ENCODE measurements around the gene PRSS38.

DNA sequence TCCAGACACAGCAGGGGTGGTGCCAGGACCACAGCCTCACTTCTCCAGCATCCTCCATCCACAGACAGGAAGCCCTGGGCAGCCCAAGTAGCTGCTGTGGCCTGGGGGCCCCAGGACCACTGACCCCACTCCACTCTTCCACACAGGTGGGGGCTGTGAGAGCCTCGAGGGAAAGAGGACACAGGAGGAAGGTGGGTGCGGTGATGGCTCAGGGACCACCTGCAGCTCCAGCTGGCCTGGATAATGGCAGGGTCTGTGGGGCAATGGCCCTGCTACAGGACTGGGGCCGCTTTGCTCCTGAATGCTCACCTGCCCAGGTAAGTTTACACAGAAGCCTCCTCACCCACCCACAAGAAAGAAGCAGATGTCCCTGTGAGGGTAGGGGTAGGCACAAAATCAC, 18.3 kb upstream of the PRSS38 start:
- TF ChIP-seq SALL2 (tag by site-specific recombination; IDR thresholded peaks at IDR 0.05; ENCODE audit: borderline replicate concordance): no peak
- TF ChIP-seq, protein P1, sequence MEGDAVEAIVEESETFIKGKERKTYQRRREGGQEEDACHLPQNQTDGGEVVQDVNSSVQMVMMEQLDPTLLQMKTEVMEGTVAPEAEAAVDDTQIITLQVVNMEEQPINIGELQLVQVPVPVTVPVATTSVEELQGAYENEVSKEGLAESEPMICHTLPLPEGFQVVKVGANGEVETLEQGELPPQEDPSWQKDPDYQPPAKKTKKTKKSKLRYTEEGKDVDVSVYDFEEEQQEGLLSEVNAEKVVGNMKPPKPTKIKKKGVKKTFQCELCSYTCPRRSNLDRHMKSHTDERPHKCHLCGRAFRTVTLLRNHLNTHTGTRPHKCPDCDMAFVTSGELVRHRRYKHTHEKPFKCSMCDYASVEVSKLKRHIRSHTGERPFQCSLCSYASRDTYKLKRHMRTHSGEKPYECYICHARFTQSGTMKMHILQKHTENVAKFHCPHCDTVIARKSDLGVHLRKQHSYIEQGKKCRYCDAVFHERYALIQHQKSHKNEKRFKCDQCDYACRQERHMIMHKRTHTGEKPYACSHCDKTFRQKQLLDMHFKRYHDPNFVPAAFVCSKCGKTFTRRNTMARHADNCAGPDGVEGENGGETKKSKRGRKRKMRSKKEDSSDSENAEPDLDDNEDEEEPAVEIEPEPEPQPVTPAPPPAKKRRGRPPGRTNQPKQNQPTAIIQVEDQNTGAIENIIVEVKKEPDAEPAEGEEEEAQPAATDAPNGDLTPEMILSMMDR (tag by site-specific recombination; IDR thresholded peaks at IDR 0.05): no peak
- TF ChIP-seq REPIN1 (tag by site-specific recombination; IDR thresholded peaks at IDR 0.05; ENCODE audit: low read depth): no peak
- TF ChIP-seq ZNF2 (tag by site-specific recombination; IDR thresholded peaks at IDR 0.05): no peak
- no peak for TF ChIP-seq ZNF654 (tag by site-specific recombination; IDR thresholded peaks at IDR 0.05; ENCODE audit: low read depth)
- no peak for TF ChIP-seq TRIM28 (IDR thresholded peaks at IDR 0.05; ENCODE audit: borderline replicate concordance, low read length)
- TF ChIP-seq ZNF548 (tag by site-specific recombination; IDR thresholded peaks at IDR 0.05): no peak
- no peak for TF ChIP-seq ZNF777 (tag by site-specific recombination; IDR thresholded peaks at IDR 0.05; ENCODE audit: borderline replicate concordance)
- no peak for TF ChIP-seq ZNF354C (tag by site-specific recombination; IDR thresholded peaks at IDR 0.05; ENCODE audit: borderline replicate concordance, low read depth)
- TF ChIP-seq ZNF558 (tag by site-specific recombination; IDR thresholded peaks at IDR 0.05): no peak
- no peak for TF ChIP-seq ZNF677 (tag by site-specific recombination; IDR thresholded peaks at IDR 0.05)
- no peak for TF ChIP-seq ZNF214 (tag by site-specific recombination; IDR thresholded peaks at IDR 0.05; ENCODE audit: borderline replicate concordance)
- no peak for TF ChIP-seq ZEB2 (tag by site-specific recombination; IDR thresholded peaks at IDR 0.05)
